CD4-positive, alpha-beta T cell treated with Interleukin-12 subunit alpha and Interleukin-12 subunit beta, for 1 hour (primary cell): ENCODE measurements around the gene TLCD1.

Experiments used
- DNase-seq: peaks from one replicate; pipeline ENCODE4 v3.0.0-alpha.2; 2020

TLCD1 gene

GRCh38 chr17:28726226-28726626, at the start of gene TLCD1:
TSS of gene TLCD1 (minus strand) at chr17:28726233. CDS start at chr17:28726097, 136 bp downstream.
- peak; percentile 71 for DNase-seq

GRCh38 chr17:28774206-28774605, 48.2 kb upstream of the TLCD1 start:
- no peak for DNase-seq

- DNase-seq, result no peak
Observed at GRCh38 chr17:28773736-28774135, 47.7 kb upstream of the TLCD1 start.

DNA sequence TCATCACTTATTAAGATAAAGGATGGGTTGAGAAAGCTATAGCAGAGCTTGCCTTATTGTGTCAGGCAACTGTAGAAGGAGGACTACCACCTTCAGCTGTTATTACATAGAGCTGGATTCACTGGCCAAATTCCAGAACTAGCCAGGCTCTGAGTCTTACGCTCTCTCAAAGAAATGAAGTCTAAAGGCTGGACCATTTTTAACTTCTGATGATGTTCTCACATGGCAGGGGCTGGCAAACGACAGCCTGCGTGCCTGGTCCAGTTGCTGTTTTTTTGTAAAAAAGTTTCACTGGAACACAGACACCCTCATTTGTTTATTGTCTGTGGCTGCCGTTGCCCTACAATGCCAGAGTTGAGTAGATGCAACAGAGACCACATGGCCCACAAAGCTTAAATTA, 39.0 kb upstream of the TLCD1 start:
- no peak for DNase-seq

DNA sequence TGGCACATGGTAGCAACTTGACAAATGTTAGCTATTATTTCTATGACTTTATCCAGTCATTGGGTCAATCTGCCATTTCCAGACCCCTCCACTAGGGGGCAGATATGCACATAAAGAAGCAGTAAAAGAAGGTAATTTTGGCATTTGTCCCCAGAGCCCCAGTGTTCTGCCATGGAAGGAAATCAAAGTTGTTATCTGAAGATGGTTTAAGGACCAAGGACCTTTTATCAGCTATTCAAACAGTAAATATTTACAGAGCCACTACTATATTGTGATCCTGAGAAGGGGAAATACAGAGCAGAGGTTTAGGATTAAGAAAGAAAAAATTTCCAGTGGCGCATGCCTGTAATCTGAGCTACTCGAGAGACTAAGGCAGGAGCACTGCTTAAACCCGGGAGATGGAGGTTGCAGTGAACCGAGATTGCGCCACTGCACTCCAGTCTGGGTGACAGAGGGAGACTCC, 37.8 kb upstream of the TLCD1 start:
- peak; percentile 82 for DNase-seq

GRCh38 chr17:28763137-28763799, 37.2 kb upstream of the TLCD1 start:
- DNase-seq, result no peak

DNA sequence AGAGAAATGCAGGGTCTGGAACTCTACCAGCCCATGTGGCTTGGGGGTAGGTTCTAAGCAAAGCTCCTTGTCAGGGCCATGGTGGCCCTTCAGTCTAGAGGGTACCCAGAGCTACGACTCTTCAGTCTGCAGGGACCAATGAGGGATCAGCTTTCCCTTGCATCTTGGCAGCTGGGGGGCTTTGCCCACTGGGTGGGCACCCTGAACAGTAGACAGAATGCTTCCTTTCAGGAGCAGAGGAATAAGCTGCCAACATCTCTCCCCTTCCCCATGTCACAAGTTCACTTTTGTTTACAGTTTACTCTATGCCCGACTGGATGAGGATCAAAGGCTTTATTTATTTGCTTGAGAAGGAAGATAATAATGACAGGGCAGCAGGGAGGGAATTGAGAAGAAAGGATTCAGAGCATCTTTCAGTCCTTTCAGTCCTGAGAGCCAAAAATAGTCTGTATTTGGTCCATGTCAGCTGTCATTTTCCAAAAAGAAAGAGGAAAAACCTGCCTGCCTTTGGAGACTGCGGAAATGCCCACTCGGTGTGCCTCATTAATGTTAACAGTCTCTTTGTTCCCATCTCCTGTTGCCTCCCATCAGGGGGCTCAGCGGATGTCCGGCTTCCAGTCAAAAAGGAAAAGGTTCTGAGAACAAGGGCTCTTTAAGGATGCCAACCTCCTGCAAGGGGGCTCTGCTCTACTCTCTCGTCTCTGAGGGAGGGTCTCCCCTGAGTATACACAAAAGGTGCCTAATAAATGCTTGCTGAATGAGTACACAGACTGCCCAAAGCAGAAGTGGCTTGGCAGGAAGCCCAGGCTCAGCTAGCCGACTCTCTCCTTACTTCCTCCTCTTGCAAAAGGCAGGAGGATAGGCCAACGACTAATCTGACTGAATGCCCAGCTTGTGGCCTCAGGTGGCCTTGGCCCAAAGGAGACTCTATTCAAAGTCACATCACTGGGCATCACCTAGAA, 34.8 kb upstream of the TLCD1 start:
- no peak for DNase-seq

DNA sequence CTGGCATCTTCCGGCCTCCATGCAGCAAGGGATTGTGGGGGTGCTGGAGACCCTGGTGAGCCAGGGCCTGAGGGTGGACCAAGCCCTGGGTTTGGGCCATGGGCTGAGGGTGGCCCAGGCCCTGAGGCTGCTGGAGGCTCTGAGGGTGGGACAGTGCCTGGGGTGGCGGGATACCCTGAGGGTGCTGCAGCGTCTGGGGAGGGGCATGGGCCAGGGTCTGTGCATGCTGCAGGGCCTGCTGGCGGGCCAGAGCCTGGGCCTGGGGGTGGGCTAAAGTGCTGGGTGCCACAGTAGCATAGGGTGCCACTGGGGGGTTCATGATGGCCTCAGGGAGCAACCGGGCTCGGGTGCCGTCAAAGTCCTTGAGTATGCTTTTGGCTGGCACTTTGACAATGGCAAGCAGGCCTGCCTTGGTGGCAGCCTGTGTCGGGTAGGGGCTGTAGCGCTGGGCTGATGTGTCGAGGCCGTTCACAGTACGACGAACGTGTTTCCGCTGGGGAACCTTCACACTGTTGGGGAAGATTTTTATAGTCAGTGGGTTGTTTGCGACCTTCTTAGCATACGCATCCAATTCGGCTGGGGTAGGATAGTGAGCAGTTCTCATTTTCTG, 33.3 kb upstream of the TLCD1 start:
- DNase-seq, result no peak

GRCh38 chr17:28758411-28759121, 32.5 kb upstream of the TLCD1 start:
- DNase-seq, result no peak

DNA sequence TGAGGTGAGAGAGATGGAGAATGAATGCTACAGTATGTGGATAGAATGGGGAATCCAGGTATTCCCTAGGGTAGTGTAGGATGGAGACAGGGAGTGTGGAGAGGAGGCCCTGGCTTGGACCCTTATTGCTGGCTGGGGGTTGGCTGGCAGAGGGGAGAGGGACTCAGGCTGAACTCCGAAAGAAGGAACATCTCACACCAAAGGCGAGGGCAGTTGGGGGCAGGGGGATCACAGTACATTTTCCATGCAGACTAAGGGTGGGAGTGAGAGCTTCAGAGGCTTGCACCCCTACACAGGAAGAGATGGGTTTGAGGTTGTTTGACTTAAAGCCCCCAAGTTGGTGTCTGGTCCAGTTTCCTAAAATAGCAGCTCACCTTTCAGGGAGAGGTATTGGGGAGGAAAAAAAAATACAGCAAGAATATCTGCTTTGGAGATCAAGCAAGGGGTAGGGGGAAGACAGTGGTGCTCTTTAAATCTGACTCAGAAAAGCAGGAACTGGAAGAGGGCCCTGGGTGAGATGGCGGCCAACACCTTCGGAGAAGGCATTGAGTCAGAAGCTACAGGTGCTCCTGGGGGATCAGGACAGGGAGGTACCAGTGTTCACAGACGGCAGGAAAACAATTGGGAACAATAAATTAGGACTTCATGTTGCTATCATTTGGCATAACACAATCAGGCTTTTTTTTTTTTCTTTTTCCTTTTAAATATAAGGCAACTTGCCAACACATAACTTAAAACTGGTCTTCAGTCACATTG, 30.2 kb upstream of the TLCD1 start:
- no peak for DNase-seq

DNA sequence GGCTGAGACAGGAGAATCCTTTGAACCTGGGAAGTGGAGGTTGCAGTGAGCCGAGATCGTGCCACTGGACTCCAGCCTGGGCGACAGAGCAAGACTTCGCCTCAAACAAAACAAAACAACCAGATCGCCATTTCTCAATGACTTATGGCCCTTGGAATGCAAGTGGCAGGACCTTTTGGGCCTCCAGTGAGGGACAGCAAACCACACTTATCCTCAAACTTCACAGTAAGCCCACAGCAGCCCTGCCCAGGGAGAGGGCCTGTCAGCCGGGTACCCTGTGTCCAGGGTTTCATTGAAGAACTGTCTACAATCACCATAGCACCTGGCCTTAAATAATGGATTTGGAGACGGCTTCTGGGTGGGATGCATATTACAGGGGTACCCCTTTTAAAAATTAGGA, 29.5 kb upstream of the TLCD1 start:
- no peak for DNase-seq

- DNase-seq, result no peak
Observed at GRCh38 chr17:28751600-28752366, 25.8 kb upstream of the TLCD1 start.

- DNase-seq, result peak; percentile 91
Observed at GRCh38 chr17:28750178-28751047, 24.4 kb upstream of the TLCD1 start.

GRCh38 chr17:28749516-28750177, 23.6 kb upstream of the TLCD1 start:
- no peak for DNase-seq

GRCh38 chr17:28748852-28749515, 23.0 kb upstream of the TLCD1 start:
- no peak for DNase-seq

- no peak for DNase-seq
Observed at GRCh38 chr17:28747801-28748750, 22.0 kb upstream of the TLCD1 start.

DNA sequence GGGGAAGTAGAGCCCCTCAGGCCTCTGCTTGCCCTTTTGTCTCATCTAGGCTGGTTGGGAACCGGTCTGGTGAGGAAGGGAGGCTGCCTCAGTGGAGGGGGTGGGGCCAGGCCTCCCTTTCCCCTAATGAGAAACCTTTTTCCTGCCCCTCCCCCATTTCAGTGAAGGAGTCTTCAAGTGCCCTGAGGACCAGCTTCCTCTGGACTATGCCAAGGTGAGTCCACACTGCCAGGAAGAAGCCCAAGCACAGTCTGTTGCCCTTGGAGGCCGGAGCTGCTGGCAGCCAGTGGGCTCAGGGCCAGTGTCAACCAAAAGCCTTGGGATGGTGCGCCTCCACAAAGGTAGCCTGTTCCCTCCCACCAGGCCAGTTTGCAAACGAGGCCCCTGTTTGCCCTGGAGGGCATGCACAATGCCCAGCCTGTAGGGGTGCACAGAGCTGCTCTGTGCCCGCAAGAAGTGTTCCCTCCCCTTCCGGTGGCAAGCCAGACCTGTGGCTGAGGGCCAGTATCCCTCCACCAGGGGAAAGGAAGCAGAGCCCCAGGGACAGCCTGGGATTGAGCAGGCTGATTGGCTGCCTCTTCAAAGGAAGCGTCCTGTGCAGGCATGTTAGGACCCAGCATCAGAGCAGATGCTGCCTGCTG, 21.1 kb upstream of the TLCD1 start:
- DNase-seq, result no peak
